ENCODE results near the gene CALHM3. TPM values are rescaled to one million over a fixed set of nuclear protein-coding genes. Genes with fewer than 3 reads are reported as not detected.

The CALHM3 gene
- total and polyA plus RNA-seq, 4 donors: 0.09 TPM; not detected in 3

- 71% methylated on average over 3 of the region's 3 CpGs for WGBS (ENCODE audit: insufficient coverage)
- no peak overlapping the region for H3K4me3 ChIP-seq (ENCODE audit: low read depth, low read length)
- DNase-seq (ENCODE audit: low read depth in 4 of 6, low spot score in 6 of 6): no peak
- no peaks in the 10 kb centered on the region for H3K36me3 ChIP-seq (ENCODE audit: control insufficient read depth, insufficient read depth, low read length)
- H3K27me3 ChIP-seq (ENCODE audit: control insufficient read depth, insufficient read depth, low read length): no peaks in the 10 kb centered on the region
- H3K27ac ChIP-seq (ENCODE audit: low read depth, low read length): no peak overlapping the region
- H3K4me1 ChIP-seq (ENCODE audit: control insufficient read depth, insufficient read depth, low read length): no peaks in the 10 kb centered on the region
- no peaks in the 10 kb centered on the region for H3K9me3 ChIP-seq (ENCODE audit: control insufficient read depth, insufficient read depth, low read length)
Measured at GRCh38 chr10:103466734-103467133, 12.3 kb downstream of the CALHM3 start.

- WGBS (ENCODE audit: insufficient coverage): 90% methylated on average over 9 of the region's 14 CpGs
- H3K4me3 ChIP-seq (ENCODE audit: low read depth, low read length): no peak overlapping the region
- H3K36me3 ChIP-seq (ENCODE audit: control insufficient read depth, insufficient read depth, low read length): no peaks in the 10 kb centered on the region
- H3K27ac ChIP-seq (ENCODE audit: low read depth, low read length): no peak overlapping the region
- no peaks in the 10 kb centered on the region for H3K4me1 ChIP-seq (ENCODE audit: control insufficient read depth, insufficient read depth, low read length)
- no peaks in the 10 kb centered on the region for H3K9me3 ChIP-seq (ENCODE audit: control insufficient read depth, insufficient read depth, low read length)
- no peaks in the 10 kb centered on the region for H3K27me3 ChIP-seq (ENCODE audit: control insufficient read depth, insufficient read depth, low read length)
- DNase-seq (ENCODE audit: low read depth in 4 of 6, low spot score in 6 of 6): no peak
Measured at GRCh38 chr10:103465411-103466179, 13.4 kb downstream of the CALHM3 start.

- Histone ChIP-seq H3K36me3 (ENCODE audit: control insufficient read depth, insufficient read depth, low read length) (no peaks in the 10 kb centered on the region), H3K4me3 (ENCODE audit: low read depth, low read length) (no peak overlapping the region), H3K4me1 (ENCODE audit: control insufficient read depth, insufficient read depth, low read length) (no peaks in the 10 kb centered on the region), H3K9me3 (ENCODE audit: control insufficient read depth, insufficient read depth, low read length) (no peaks in the 10 kb centered on the region), H3K27ac (ENCODE audit: low read depth, low read length) (no peak overlapping the region), H3K27me3 (ENCODE audit: control insufficient read depth, insufficient read depth, low read length) (no peaks in the 10 kb centered on the region)
- DNase-seq (ENCODE audit: low read depth in 4 of 6, low spot score in 6 of 6): no peak
- 97% methylated on average over 4 of the region's 4 CpGs for WGBS (ENCODE audit: insufficient coverage)
Measured at GRCh38 chr10:103463499-103463898, 15.5 kb downstream of the CALHM3 start.

GRCh38 chr10:103459615-103460014 is 19.4 kb downstream of the CALHM3 start:
- H3K9me3 ChIP-seq (ENCODE audit: control insufficient read depth, insufficient read depth, low read length): no peaks in the 10 kb centered on the region
- WGBS (ENCODE audit: insufficient coverage): 57% methylated on average over 4 of the region's 4 CpGs
- H3K27ac ChIP-seq (ENCODE audit: low read depth, low read length): no peak overlapping the region
- no peaks in the 10 kb centered on the region for H3K4me1 ChIP-seq (ENCODE audit: control insufficient read depth, insufficient read depth, low read length)
- H3K36me3 ChIP-seq (ENCODE audit: control insufficient read depth, insufficient read depth, low read length): no peaks in the 10 kb centered on the region
- H3K4me3 ChIP-seq (ENCODE audit: low read depth, low read length): no peak overlapping the region
- no peaks in the 10 kb centered on the region for H3K27me3 ChIP-seq (ENCODE audit: control insufficient read depth, insufficient read depth, low read length)
- no peak for DNase-seq (ENCODE audit: low read depth in 4 of 6, low spot score in 6 of 6)

GRCh38 chr10:103458720-103459119 is 20.3 kb downstream of the CALHM3 start, which contains the start of gene CALHM1:
Gene CALHM1 (minus strand): TSS chr10:103458900. CDS start chr10:103458751, 149 bp downstream.
- no peak within 1 kb of the TSS for H3K4me3 ChIP-seq (ENCODE audit: low read depth, low read length)
- no peaks in the 10 kb centered on the region for H3K4me1 ChIP-seq (ENCODE audit: control insufficient read depth, insufficient read depth, low read length)
- H3K36me3 ChIP-seq (ENCODE audit: control insufficient read depth, insufficient read depth, low read length): no peaks in the 10 kb centered on the region
- H3K27ac ChIP-seq (ENCODE audit: low read depth, low read length): no peak within 1 kb of the TSS
- H3K27me3 ChIP-seq (ENCODE audit: control insufficient read depth, insufficient read depth, low read length): no peaks in the 10 kb centered on the region
- WGBS (ENCODE audit: insufficient coverage): 77% methylated on average over 5 of the region's 9 CpGs
- DNase-seq (ENCODE audit: low read depth in 4 of 6, low spot score in 6 of 6): no peak
- no peaks in the 10 kb centered on the region for H3K9me3 ChIP-seq (ENCODE audit: control insufficient read depth, insufficient read depth, low read length)

GRCh38 chr10:103457896-103458583 is 21.0 kb downstream of the CALHM3 start:
- Histone ChIP-seq H3K27me3 (ENCODE audit: control insufficient read depth, insufficient read depth, low read length) (no peaks in the 10 kb centered on the region), H3K4me1 (ENCODE audit: control insufficient read depth, insufficient read depth, low read length) (no peaks in the 10 kb centered on the region), H3K9me3 (ENCODE audit: control insufficient read depth, insufficient read depth, low read length) (no peaks in the 10 kb centered on the region), H3K4me3 (ENCODE audit: low read depth, low read length) (no peak overlapping the region), H3K36me3 (ENCODE audit: control insufficient read depth, insufficient read depth, low read length) (no peaks in the 10 kb centered on the region), H3K27ac (ENCODE audit: low read depth, low read length) (no peak overlapping the region)
- no peak for DNase-seq (ENCODE audit: low read depth in 4 of 6, low spot score in 6 of 6)
- 94% methylated on average over 39 of the region's 39 CpGs for WGBS (ENCODE audit: insufficient coverage)

- H3K27ac ChIP-seq (ENCODE audit: low read depth, low read length): no peak overlapping the region
- no peaks in the 10 kb centered on the region for H3K9me3 ChIP-seq (ENCODE audit: control insufficient read depth, insufficient read depth, low read length)
- peaks cover 5% of the 10 kb centered on the region for H3K4me1 ChIP-seq (ENCODE audit: control insufficient read depth, insufficient read depth, low read length)
- H3K4me3 ChIP-seq (ENCODE audit: low read depth, low read length): no peak overlapping the region
- H3K36me3 ChIP-seq (ENCODE audit: control insufficient read depth, insufficient read depth, low read length): no peaks in the 10 kb centered on the region
- WGBS (ENCODE audit: insufficient coverage): 69% methylated on average over 5 of the region's 8 CpGs
- no peak for DNase-seq (ENCODE audit: low read depth in 4 of 6, low spot score in 6 of 6)
- no peaks in the 10 kb centered on the region for H3K27me3 ChIP-seq (ENCODE audit: control insufficient read depth, insufficient read depth, low read length)
Measured at GRCh38 chr10:103457176-103457712, 21.8 kb downstream of the CALHM3 start.

- H3K4me1 ChIP-seq (ENCODE audit: control insufficient read depth, insufficient read depth, low read length): peaks cover 16% of the 10 kb centered on the region
- H3K27me3 ChIP-seq (ENCODE audit: control insufficient read depth, insufficient read depth, low read length): peaks cover 2% of the 10 kb centered on the region
- no peaks in the 10 kb centered on the region for H3K9me3 ChIP-seq (ENCODE audit: control insufficient read depth, insufficient read depth, low read length)
- no peak overlapping the region for H3K27ac ChIP-seq (ENCODE audit: low read depth, low read length)
- WGBS (ENCODE audit: insufficient coverage): 86% methylated on average over 9 of the region's 9 CpGs
- H3K36me3 ChIP-seq (ENCODE audit: control insufficient read depth, insufficient read depth, low read length): peaks cover 7% of the 10 kb centered on the region
- DNase-seq (ENCODE audit: low read depth in 4 of 6, low spot score in 6 of 6): no peak
- H3K4me3 ChIP-seq (ENCODE audit: low read depth, low read length): no peak overlapping the region
Measured at GRCh38 chr10:103456074-103456660, 22.9 kb downstream of the CALHM3 start.

- no peak for DNase-seq (ENCODE audit: low read depth in 4 of 6, low spot score in 6 of 6)
- peaks cover 22% of the 10 kb centered on the region for H3K4me1 ChIP-seq (ENCODE audit: control insufficient read depth, insufficient read depth, low read length)
Measured at GRCh38 chr10:103455235-103455634, 23.8 kb downstream of the CALHM3 start.

More at GRCh38 chr10:103455235-103455634, 23.8 kb downstream of the CALHM3 start:
- Histone ChIP-seq H3K36me3 (ENCODE audit: control insufficient read depth, insufficient read depth, low read length) (peaks cover 9% of the 10 kb centered on the region), H3K4me3 (ENCODE audit: low read depth, low read length) (no peak overlapping the region), H3K9me3 (ENCODE audit: control insufficient read depth, insufficient read depth, low read length) (no peaks in the 10 kb centered on the region), H3K27ac (ENCODE audit: low read depth, low read length) (no peak overlapping the region), H3K27me3 (ENCODE audit: control insufficient read depth, insufficient read depth, low read length) (peaks cover 2% of the 10 kb centered on the region)
- WGBS (ENCODE audit: insufficient coverage): 88% methylated on average over 25 of the region's 25 CpGs
